H1 (cell line): ENCODE measurements around the gene IGSF9B.

ENCODE experiments used
- CREB1 ChIP-seq: IDR thresholded peaks from 2 replicates; pipeline ENCODE4 v1.6.1; 2012; ENCODE audit warnings: inconsistent platforms
- CTCF ChIP-seq, 3 experiments: IDR thresholded peaks; 1 replicate in 2 of 3; 2 replicates in 1 of 3; pipeline versions ENCODE4 v1.5.1 to v1.6.1; 2011; ENCODE audit warnings: low read length in 3 of 3, mild to moderate bottlenecking in 3 of 3, inconsistent platforms in 2 of 3, low read depth in 1 of 3, moderate library complexity in 1 of 3; ENCODE audit not compliant: insufficient read depth in 1 of 3; ENCODE audit errors: control extremely low read depth in 1 of 3
- EP300 ChIP-seq, 2 experiments: IDR thresholded peaks; 1 replicate in 1 of 2; 2 replicates in 1 of 2; pipeline ENCODE4 v1.6.1; 2011 to 2012; ENCODE audit warnings: low read depth in 2 of 2, low read length in 2 of 2, mild to moderate bottlenecking in 2 of 2, borderline replicate concordance in 1 of 2, inconsistent platforms in 1 of 2, moderate library complexity in 1 of 2
- EZH2 ChIP-seq: fragments of 200-600 bp; sonication (generic); IDR thresholded peaks from 2 replicates; pipeline ENCODE4 v1.7.1; 2012; ENCODE audit warnings: low read depth, mild to moderate bottlenecking, moderate library complexity, low read length, inconsistent platforms; ENCODE audit not compliant: severe bottlenecking
- JUN ChIP-seq: IDR thresholded peaks from 2 replicates; pipeline ENCODE4 v1.6.1; 2011; ENCODE audit warnings: low read depth, mild to moderate bottlenecking, improper control_type of control experiment, low read length
- POLR2A ChIP-seq, 2 experiments: IDR thresholded peaks; 1 replicate in 1 of 2; 2 replicates in 1 of 2; pipeline ENCODE4 v1.6.1; 2011; ENCODE audit warnings: low read depth in 2 of 2, low read length in 2 of 2, mild to moderate bottlenecking in 2 of 2; ENCODE audit errors: control extremely low read depth in 1 of 2
- YY1 ChIP-seq: IDR thresholded peaks from 2 replicates; pipeline ENCODE4 v1.6.1; 2011; ENCODE audit warnings: low read depth, mild to moderate bottlenecking, low read length

GRCh38 chr11:133905677-133906156 lies 51.1 kb downstream of the IGSF9B start:
- TF ChIP-seq YY1 (no peak), CREB1 (no peak), CTCF (IDR thresholded peaks at IDR 0.05; ENCODE audit: control extremely low read depth in 1 of 3, insufficient read depth in 1 of 3, low read depth in 1 of 3, low read length in 3 of 3) (no peak), EP300 (IDR thresholded peaks at IDR 0.05; ENCODE audit: borderline replicate concordance in 1 of 2, low read depth in 2 of 2, low read length in 2 of 2) (no peak), POLR2A (IDR thresholded peaks at IDR 0.05; ENCODE audit: control extremely low read depth in 1 of 2, low read depth in 2 of 2, low read length in 2 of 2) (no peak), EZH2 (no peak), JUN (no peak)
